Measurements from ENCODE around the gene CMC1. TPM values are rescaled to one million over a fixed set of nuclear protein-coding genes. Genes with fewer than 3 reads are reported as not detected.
A peak's percentile ranks its signal among the peaks of the same experiment; 100 is the strongest.

CMC1 gene
- polyA plus RNA-seq, 2 of the 4 experiments (the other 2 are of a cell fraction): 56.9 to 76.7 TPM

- TF ChIP-seq EHF (CRISPR knock-in tag; IDR thresholded peaks at IDR 0.05) (no peak), HEYL (CRISPR knock-in tag; IDR thresholded peaks at IDR 0.05) (no peak), BCL3 (IDR thresholded peaks at IDR 0.05) (no peak), MAX (IDR thresholded peaks at IDR 0.05) (no peak), BHLHE40 (IDR thresholded peaks at IDR 0.05; ENCODE audit: low read depth, low read length) (no peak), RNF2 (IDR thresholded peaks at IDR 0.05; ENCODE audit: borderline replicate concordance, low read depth) (no peak), JUN (IDR thresholded peaks at IDR 0.05) (no peak), NFE2L2 (conservative IDR thresholded peaks at IDR 0.05; ENCODE audit: low read length) (no peak), KDM1A (IDR thresholded peaks at IDR 0.05; ENCODE audit: low read depth) (no peak), ESRRA (IDR thresholded peaks at IDR 0.05; ENCODE audit: borderline replicate concordance, low read length) (no peak), HES2 (IDR thresholded peaks at IDR 0.05) (no peak), GATA3 (IDR thresholded peaks at IDR 0.05; ENCODE audit: borderline replicate concordance) (no peak), ZC3H11A (IDR thresholded peaks at IDR 0.05) (no peak), PHF8 (IDR thresholded peaks at IDR 0.05; ENCODE audit: borderline replicate concordance, low read depth) (no peak), MAFK (IDR thresholded peaks at IDR 0.05; ENCODE audit: partially characterized antibody) (no peak), POLR2A (IDR thresholded peaks at IDR 0.05; ENCODE audit: low read length) (no peak)
- no peak overlapping the region for H3K27ac ChIP-seq
- ChIA-PET POLR2A (no interaction called here), CTCF (interaction anchor here (1.1 kb wide), 1 partner anchor 588 kb away, joined by 6 read pairs; no protein-coding TSS in a partner anchor)
- H3K4me3 ChIP-seq: no peak overlapping the region
- no peaks in the 10 kb centered on the region for H3K9me3 ChIP-seq
- DNase-seq (ENCODE audit: low read depth in 1 of 2, low spot score in 1 of 2) (no peak), FAIRE-seq (no peak), ATAC-seq (no peak)
- no peak overlapping the region for H3K4me2 ChIP-seq
- H3K4me1 ChIP-seq: no peaks in the 10 kb centered on the region; the same call in 2 of the 3 replicates
- WGBS (ENCODE audit: missing lambda C conversion rate): 98% methylated on average over 5 of the region's 5 CpGs
Observed at GRCh38 chr3:28300345-28300962, 59.0 kb downstream of the CMC1 start.

GRCh38 chr3:28301688-28302087 is 60.3 kb downstream of the CMC1 start:
- 85% methylated on average over 4 of the region's 4 CpGs for WGBS (ENCODE audit: missing lambda C conversion rate)
- TF ChIP-seq EP300 (IDR thresholded peaks at IDR 0.05) (no peak), RFX5 (IDR thresholded peaks at IDR 0.05) (no peak), SMC3 (IDR thresholded peaks at IDR 0.05) (no peak), RCOR1 (IDR thresholded peaks at IDR 0.05; ENCODE audit: low read depth, low read length) (no peak), ZC3H11A (IDR thresholded peaks at IDR 0.05) (no peak), KDM1A (IDR thresholded peaks at IDR 0.05; ENCODE audit: low read depth) (no peak)
- Histone ChIP-seq H3K4me3 (no peak overlapping the region), H3K9me3 (no peaks in the 10 kb centered on the region), H3K4me2 (no peak overlapping the region), H3K4me1 (no peaks in the 10 kb centered on the region), H3K27ac (no peak overlapping the region)
- DNase-seq (ENCODE audit: low read depth in 1 of 2, low spot score in 1 of 2) (no peak), ATAC-seq (no peak), FAIRE-seq (peak; percentile 36)
- ChIA-PET POLR2A (no interaction called here), CTCF (no interaction called here)

- WGBS (ENCODE audit: missing lambda C conversion rate): 89% methylated on average over 3 of the region's 3 CpGs
- ATAC-seq (no peak), FAIRE-seq (no peak), DNase-seq (ENCODE audit: low read depth in 1 of 2, low spot score in 1 of 2) (no peak)
- Histone ChIP-seq H3K4me1 (no peaks in the 10 kb centered on the region), H3K4me2 (no peak overlapping the region), H3K4me3 (no peak overlapping the region), H3K9me3 (no peaks in the 10 kb centered on the region), H3K27ac (no peak overlapping the region)
- POLR2A ChIA-PET: no interaction called here
- CTCF ChIA-PET: interaction anchor here (0.7 to 1.7 kb wide), 3 partner anchors 10 to 586 kb away, joined by 3 to 6 read pairs (median 5); partner anchors contain the start of gene EOMES
- TF ChIP-seq PBX3 (IDR thresholded peaks at IDR 0.05) (no peak), CEBPB (IDR thresholded peaks at IDR 0.05) (peak in 1 of 2 experiments; percentile 46; a peak in 1 of 4 replicates)
Observed at GRCh38 chr3:28308196-28308595, 66.8 kb downstream of the CMC1 start.

Measured in A549 (cell line).